Adipose tissue (tissue), 3 donors: Measurements from ENCODE around the gene UBALD1. TPM values are rescaled to one million over a fixed set of nuclear protein-coding genes. Genes with fewer than 3 reads are reported as not detected.

ENCODE experiments used
- H3K27ac ChIP-seq: one replicate; pipeline ENCODE4 v1.5.1; 2013; ENCODE audit warnings: low read depth, low read length
- WGBS, 3 donors: extraction: QIAGEN DNeasy Blood & Tissue Kit; methylation state at CpG; one replicate each; pipeline ENCODE4 v1.1.7; 2013; 5-methylcytosine and 5-hydroxymethylcytosine counted together
- polyA plus RNA-seq, 3 donors: library from polyadenylated mRNA; stranded (reverse); fragments of 200-250 nt; gene quantifications; one replicate each; pipeline ENCODE4 v1.2.3, GENCODE V29; 2013
- donor health status: healthy with polysubstance abuse.
- donor health status: Bipolar disorder and iron deficiency.
- donor health status: healthy.

Gene UBALD1
- polyA plus RNA-seq, 3 donors, result 12.0 to 34.0 (median 13.2) TPM

DNA sequence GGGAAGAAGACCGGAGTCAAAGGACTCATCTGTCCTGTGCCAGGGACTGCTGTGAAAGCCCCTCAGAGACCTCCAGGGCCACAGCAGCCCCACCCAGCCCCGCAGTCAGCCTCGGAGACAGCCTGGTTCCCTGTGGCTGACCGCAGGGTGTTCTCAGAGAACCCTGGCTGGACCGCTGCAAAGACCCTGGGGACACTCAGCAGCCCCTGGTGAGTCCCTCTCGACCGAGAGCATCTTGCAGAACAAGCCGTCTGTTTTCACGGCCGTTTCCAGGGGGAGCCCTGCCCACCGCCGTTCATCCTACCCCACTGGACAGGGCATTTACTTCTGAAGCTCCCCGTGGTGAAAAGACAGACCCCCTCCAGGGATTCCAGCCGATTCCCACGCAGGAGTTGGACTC is 10.3 kb downstream of the UBALD1 start:
- WGBS, 3 donors, result 57 to 68% (median 67%) methylated on average over 15 of the region's 15 CpGs
- no peak overlapping the region for H3K27ac ChIP-seq

DNA sequence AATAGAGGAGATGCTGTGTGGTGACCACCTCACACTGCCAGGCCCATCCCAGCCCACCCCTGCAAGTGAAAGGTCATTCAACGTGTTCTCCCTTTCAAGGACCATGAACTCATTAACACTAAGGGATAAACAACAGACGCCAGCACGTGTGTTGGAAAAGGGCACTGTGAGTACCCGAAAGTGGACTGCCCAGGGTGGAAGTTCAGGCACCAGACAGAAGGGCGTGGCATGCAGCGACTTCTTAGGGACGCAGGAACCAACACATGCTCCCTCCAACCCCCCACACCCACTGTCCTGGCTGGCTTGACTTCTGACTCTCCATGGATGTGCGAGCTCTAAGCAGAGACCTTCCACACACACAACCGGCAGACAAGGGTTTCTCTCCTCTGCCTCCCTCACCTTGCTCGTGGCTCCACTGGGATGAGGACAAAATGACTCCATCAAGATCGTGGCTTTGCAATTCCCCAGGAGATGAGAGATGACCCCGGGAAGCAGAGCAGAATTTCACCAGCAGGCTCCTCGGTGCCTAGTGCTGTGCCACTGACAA is 11.0 kb downstream of the UBALD1 start:
- no peak overlapping the region for H3K27ac ChIP-seq
- WGBS, 3 donors, result 59 to 77% (median 73%) methylated on average over 13 of the region's 13 CpGs

DNA sequence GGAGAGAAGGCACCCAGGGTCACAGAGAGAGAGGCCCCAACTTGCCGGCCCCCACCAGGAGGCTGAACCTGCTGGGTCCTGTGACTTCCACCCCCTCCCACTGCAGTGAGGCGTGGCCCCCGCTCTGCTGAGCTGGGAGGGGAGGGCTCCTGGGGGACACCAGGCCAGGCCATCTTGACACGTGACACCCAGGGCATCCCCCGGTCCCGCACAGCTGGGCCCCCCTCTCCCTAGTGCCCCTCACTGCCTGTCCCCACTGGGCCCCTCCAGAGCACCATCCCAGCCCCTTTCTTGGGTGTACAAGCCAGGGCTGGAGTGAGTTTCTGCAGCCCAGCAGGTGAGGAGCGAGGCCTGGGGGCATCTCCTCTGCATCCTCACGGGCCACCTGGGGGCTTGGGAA is 12.4 kb downstream of the UBALD1 start:
- 51 to 66% (median 56%) methylated on average over 6 to 8 of the region's 8 CpGs for WGBS, 3 donors

DNA sequence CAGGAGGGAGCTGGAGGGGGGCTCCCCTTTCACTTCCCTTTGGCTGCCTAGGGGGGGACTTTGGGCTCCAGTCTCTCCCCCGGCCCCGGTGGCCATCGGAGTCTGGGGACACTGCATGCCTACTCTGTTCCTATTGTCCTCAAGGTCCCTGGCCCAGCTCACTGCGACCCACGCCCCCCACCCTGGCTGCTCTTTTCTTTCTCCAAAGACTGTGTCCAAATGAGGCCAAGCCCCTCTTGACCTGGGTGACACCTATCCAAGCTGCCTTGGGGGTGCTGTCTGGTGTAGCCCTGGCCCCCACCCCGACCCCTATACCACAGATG is 12.9 kb downstream of the UBALD1 start:
- H3K27ac ChIP-seq, result no peak overlapping the region
- WGBS, 3 donors, result 52 to 73% (median 55%) methylated on average over 6 of the region's 6 CpGs

More for the DNA sequence above, 12.4 kb downstream of the UBALD1 start:
- no peak overlapping the region for H3K27ac ChIP-seq

DNA sequence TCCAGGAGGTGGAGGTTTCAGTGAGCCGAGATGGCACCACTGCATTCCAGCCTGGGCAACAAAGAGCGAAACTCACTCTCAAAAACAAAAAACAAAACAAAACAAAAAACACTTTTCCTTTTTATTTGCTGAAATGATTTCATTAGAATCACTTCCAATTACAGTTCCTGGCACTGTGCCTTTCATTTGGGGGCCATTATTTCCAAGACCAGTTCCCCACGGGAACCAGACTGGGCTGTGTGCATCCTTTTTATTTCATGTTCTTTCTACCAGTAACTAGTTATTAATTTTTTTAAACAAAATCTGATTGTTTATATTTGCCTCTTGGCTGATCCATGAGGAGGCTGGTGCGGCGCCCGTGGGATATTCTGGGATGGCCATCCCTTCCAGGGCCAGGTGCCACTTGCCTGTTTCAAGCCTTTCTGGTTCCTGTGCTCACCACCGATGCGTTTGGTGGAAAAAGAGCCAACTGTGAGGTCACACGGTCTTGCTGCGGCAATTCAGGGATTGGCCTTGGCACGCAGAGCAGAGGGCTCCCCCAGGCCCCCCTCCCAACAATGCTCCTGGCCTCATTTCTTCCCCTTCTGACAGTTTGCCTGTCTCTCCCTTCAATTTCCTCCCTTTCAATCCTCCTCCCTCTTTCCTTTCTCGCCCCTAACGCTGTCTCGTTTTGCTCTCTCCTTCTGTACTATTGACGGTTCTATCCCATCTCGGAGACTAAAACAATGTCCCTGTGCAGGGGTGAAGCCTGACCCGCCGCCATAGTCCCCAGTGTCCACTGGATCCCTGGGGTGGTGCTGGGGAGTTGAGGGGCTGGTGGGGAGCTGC is 13.4 kb downstream of the UBALD1 start:
- H3K27ac ChIP-seq, result no peak overlapping the region

DNA sequence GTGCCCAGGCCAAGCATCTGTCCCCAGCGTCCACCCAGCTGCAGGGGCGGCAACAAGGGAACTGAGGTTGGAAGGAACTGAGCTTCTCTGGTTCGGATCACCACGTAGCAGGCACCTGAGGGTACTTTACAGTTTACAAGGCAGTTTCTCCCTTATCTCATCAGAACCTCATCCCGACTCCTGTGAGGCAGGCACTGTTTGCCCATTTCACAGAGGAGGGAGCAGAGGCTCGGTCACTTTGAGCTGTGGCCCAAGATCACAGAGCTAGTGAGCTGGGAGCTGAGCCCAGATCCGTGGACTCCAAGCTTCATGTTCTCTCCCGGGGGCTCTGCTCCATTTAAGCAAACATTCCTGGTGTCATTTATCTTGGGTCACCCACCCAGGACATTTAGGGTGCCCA is 15.1 kb downstream of the UBALD1 start:
- WGBS, 3 donors, result 72 to 85% (median 80%) methylated on average over 8 of the region's 8 CpGs

More for the DNA sequence above, 13.4 kb downstream of the UBALD1 start:
- 22 to 29% (median 26%) methylated on average over 18 of the region's 18 CpGs for WGBS, 3 donors

DNA sequence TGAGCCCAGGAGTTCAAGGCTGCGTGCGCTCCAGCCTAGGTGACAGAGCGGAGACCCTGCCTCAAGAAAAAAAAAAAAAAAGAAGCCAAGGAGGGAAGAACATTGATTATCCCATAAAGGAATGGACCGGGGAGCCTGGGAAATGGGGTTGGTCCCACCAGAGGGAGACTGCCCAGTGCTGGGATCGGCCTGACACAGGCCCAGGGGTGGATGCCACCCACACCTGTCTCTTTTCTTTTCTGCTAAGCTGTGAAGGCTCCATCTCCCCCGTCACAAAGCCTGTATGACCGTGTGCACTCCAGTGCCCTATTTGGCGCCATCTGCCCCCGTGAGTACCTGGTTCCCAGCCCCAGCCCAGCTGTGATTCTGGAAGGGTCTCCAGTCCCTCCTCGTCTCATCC is 15.7 kb downstream of the UBALD1 start:
- H3K27ac ChIP-seq, result no peak overlapping the region
- 86 to 92% (median 91%) methylated on average over 10 of the region's 10 CpGs for WGBS, 3 donors

More for the DNA sequence above, 15.1 kb downstream of the UBALD1 start:
- H3K27ac ChIP-seq, result no peak overlapping the region

DNA sequence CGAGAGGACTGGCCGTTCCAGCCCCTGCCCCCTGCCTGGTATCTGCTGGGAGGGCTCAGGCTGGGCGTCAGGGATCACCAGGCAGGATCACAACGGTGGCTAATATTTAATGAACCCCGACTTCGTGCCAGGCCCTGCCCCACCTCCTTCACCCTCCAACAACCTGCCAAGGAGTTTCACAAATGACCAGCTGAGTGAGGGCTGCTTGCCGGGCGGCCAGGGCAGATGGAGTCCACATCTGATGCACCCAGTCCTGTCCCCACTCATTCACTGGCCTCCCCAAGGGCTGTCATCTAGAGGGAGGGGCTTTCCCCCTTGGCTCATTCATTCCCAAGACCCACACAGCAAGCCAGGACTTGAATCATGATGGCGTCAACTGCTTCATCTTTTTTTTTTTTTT is 17.5 kb downstream of the UBALD1 start:
- WGBS, 3 donors, result 43 to 71% (median 57%) methylated on average over 9 of the region's 9 CpGs
- no peak overlapping the region for H3K27ac ChIP-seq

DNA sequence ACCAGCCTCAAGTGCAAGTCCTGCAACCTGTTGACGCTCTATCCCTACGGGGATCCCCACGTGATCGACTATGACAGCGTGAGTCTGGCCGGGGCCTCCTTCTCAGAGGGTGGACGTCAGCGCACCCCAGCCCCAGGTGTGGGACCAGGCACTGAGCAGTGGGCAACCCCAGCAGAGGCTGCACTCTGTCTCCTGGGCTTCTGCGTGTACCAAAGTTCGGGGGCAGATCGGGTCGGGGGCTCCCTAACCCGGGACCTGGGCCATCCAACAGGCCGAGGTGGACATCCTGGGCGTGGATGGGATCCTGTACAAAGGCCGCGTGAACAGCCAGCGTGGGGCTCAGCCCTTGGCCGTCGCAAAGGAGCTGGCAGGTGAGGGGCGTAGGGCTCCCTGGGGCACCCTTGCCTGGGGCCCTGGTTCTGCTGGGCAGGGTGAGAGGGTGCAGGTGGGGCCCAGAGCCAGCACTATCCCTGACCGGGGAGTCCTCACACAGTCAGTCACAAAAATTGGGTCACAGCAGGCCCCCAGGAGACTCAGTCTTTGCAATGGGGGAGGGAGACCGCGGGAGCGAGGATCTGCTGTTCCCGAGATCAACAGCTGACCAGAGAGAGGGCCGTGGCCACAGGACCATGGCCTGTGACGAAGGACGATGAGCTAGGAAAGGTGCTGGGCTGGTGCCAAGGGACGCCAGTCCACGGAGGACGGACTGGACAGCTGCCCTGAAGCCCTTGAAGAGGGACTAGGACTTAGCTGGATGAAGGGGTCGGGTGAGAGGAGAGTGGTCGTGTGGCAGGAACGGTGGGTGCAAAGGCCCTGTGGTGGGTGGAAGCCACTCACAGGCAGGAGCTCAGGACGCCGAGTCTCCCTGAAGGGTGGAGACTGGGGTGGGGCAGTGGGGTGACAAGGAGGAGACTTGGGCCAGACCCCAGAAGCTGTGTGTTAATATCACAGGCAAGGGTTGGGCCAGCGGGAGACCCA is 20.0 kb downstream of the UBALD1 start:
- WGBS, 3 donors, result 89 to 93% (median 91%) methylated on average over 38 of the region's 38 CpGs
- no peak overlapping the region for H3K27ac ChIP-seq

DNA sequence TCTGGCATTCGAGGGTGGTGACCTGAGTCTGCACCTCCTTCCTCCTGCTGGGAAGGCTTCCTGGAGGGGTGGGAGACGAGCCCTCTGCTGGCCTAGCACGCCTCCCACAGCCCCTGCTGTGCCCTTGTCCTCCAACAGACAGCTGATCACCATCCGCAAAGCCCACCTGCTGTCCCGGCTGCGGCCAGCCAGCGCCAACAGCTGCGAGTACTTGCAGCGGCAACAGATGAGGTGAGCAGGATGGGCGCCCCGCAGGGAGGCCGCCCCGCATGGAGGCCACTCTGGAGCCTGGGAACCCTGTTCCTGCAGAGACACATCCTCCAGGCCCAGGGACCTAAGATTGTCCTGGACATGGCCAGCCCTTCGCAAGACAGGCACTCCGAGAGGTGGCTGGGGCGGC is 21.6 kb downstream of the UBALD1 start:
- 74 to 85% (median 80%) methylated on average over 16 of the region's 16 CpGs for whole genome bisulfite sequencing, 3 donors
- H3K27ac ChIP-seq, result no peak overlapping the region

DNA sequence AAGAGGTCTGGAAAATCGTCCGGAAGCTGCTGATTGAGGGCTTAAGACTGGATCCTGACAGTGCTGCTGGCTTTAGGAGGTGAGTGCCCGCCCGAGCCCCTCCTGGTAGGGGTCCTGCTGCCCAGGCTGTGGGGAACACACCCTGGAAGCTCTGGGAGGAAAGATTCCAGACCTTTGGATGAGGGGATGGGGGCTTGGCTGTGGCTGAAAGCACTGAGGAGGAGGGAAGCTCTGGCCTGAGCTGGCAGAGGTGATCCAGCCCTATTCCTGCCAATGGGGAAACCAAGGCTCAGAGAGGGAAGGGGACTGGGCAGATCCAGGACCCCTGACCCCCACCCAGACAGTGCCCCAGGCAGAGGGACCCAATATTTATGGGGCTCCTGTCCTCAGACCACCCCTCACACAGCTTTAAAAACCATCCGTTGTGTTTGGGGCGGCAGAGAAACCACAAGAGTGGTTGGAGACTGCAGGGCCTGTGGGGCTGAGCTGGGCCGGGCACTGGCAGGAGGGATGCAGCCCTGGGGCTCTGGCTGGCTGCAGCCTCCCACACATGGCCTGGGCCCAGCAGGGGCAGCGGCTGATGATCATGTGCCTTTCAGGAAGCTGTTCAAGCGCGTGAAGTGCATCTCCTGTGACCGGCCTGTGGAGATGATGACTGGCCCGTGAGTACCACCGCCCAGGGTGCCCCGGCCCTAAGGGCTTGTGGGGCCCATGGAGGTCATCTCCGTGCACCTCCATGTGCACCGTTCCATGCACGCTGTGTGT is 22.8 kb downstream of the UBALD1 start:
- H3K27ac ChIP-seq, result no peak overlapping the region
- WGBS, 3 donors, result 82 to 93% (median 86%) methylated on average over 17 of the region's 17 CpGs

DNA sequence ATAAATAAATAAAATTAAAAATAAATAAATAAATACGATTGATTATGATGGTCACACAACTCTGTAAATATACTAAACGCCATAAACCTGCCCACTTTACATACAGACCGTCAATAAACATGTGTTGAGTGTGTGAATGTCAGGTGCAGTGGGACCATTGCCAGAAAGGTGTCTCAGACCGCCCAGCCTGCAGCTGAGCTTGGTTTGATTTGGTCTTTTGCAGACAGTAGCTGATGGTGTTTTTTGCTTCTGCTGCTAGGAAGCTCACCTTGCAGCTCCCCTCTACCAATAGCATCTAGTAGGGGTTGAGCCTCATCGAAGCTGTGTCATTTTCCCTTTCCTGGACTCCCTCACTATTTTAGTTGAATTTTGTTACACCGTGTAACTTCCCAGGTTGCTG is 23.5 kb downstream of the UBALD1 start:
- 65 to 73% (median 71%) methylated on average over 6 of the region's 6 CpGs for WGBS, 3 donors

DNA sequence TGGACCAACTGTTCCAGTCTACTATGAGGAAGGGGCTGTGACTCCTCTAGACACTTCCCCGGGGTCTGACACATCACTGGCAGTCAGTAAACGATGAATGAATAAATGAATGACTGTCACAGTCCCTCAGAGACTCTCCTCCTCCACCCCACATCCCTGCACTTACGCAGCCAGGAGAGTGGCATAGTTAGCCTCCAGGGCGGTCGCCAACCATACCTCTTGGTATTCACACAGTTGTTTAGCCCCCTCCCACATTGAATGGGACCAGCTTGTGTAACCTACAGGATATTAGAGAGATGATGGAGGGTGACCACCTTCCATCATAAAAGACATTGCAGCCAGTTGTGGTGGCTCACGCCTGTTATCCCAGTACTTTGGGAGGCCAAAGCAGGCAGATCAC is 25.7 kb downstream of the UBALD1 start:
- H3K27ac ChIP-seq, result no peak overlapping the region
- WGBS, 3 donors, result 93 to 97% (median 93%) methylated on average over 6 of the region's 6 CpGs

More for the DNA sequence above, 23.5 kb downstream of the UBALD1 start:
- no peak overlapping the region for H3K27ac ChIP-seq

DNA sequence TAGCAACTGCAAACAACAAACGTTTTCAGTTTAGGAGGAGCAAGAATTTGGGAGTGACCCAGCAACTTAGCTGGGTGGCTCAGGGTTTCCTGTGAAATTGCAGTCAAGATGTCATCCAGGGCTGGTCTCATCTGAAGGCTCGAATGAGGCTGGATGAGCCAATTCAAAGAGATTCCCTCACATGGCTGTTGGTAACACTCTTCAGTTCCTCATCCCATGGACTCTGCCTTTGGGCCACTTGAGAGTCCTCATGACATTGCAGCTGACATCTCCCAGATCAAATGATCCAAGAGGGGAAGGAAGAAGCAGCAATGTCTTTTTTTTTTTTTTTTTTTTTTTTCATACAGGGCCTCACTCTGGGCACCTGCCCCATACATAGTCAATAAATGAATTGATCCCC is 26.3 kb downstream of the UBALD1 start:
- 75 to 83% (median 79%) methylated on average over 2 of the region's 2 CpGs for WGBS, 3 donors
- no peak overlapping the region for H3K27ac ChIP-seq

DNA sequence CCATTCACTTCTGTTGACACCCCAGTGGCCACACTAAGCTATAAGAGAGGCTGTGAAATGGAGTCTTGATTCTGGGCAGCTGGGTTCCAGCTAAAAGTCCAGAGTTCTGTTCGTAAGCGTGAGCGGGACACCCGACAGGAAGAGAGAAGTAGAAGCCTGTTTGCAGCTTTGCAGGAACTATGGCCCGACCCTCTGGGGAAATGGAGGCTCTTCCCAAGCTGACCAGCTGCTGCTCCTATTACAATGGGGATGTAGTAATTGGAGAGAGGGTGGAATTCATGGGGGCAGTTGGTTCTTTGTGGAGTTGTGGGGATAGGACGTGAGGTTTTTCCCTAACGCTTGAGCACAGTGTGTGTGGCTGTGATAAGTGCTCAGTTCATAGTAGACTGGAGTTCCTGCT is 28.4 kb downstream of the UBALD1 start:
- 47 to 69% (median 53%) methylated on average over 7 of the region's 7 CpGs for WGBS, 3 donors

DNA sequence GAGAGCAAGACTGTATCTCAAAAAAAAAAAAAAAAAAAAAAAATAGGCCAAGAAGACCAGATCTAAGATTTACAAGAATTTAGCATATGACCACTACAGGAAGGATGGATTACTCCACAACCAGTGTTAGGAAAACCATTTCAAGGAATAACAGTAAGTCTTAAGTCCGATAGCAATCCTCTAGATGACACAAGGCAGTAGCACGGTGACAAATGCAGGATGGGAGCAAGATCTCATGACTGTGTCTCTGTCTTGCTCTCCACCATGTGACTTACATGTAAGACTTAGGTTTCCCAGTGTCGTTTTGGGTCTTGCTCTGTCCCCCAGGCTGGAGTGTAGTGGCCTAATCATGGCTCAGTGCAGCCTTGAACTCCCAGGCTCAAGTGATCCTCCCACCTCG is 30.8 kb downstream of the UBALD1 start:
- no peak overlapping the region for H3K27ac ChIP-seq
- 69 to 87% (median 78%) methylated on average over 4 of the region's 4 CpGs for WGBS, 3 donors

More for the DNA sequence above, 28.4 kb downstream of the UBALD1 start:
- no peak overlapping the region for H3K27ac ChIP-seq

DNA sequence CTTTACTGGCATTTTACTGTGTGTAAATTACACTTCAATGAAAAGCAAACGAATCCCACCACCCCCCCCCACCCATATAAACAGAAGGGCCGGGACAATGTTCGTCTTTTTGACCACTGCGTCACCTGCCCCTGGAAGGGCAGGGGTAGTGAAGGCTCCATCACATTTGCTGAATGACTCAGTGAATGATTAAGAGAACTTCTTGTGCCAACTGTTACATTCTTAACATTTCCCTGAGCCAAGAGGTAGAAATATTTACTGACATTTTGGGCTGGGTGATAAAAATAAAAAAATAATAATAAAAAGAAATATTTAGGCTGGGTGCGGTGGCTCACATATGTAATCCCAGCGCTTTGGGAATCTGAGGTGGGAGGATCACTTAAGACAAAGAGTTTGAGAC is 34.4 kb downstream of the UBALD1 start:
- no peak overlapping the region for H3K27ac ChIP-seq
- WGBS, 3 donors, result 51 to 60% (median 59%) methylated on average over 6 of the region's 6 CpGs

DNA sequence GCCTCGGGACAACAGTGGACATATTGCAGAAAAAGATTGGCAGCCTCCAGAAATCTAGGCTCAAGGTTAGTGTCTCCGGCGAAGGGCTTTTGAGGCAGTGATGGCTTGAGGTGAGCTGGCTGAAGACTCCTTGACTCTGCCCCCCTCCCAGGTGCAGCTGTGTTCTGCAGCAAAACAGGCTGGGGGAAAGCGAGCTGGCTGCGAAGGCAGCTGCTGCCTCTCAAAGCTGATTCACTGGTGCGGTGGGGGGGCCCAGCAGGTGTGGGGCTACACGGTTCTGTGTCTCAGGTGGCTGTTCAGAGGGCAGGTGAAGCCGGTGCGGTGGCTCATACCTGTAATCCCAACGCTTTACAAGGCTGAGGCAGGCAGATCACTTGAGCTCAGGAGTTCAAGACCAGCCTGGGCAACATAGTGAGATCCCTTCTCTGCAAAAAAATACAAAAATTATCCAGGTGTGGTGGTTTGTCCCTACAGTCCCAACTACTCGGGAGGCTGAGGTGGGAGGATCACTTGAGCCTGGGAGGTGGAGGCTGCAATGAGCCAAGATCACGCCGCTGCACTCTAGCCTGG is 35.6 kb downstream of the UBALD1 start:
- 81 to 91% (median 86%) methylated on average over 13 of the region's 13 CpGs for WGBS, 3 donors
- H3K27ac ChIP-seq, result no peak overlapping the region
